Parathyroid adenoma (tissue), 2 donors: ENCODE data around the gene TPRG1L.

Source experiments
- H2AFZ ChIP-seq: fragments of 300-600 bp; sonication (generic); one replicate; pipeline ENCODE4 v1.7.0; 2017; ENCODE audit warnings: antibody characterized with exemption, mild to moderate bottlenecking
- H3K27ac ChIP-seq: fragments of 300-600 bp; sonication (generic); one replicate; pipeline ENCODE4 v1.7.0; 2017
- H3K27me3 ChIP-seq: fragments of 300-600 bp; sonication (generic); one replicate; pipeline ENCODE4 v1.7.0; 2017; ENCODE audit warnings: low read length; ENCODE audit not compliant: control insufficient read depth, insufficient read depth
- H3K36me3 ChIP-seq: fragments of 300-600 bp; sonication (generic); one replicate; pipeline ENCODE4 v1.7.0; 2017; ENCODE audit warnings: low read length; ENCODE audit not compliant: control insufficient read depth, insufficient read depth
- H3K4me1 ChIP-seq: fragments of 300-600 bp; sonication (generic); one replicate; pipeline ENCODE4 v1.7.0; 2017; ENCODE audit warnings: control low read depth
- H3K4me2 ChIP-seq: fragments of 300-600 bp; sonication (generic); one replicate; pipeline ENCODE4 v1.7.0; 2017; ENCODE audit warnings: low read length
- H3K4me3 ChIP-seq: fragments of 300-600 bp; sonication (generic); one replicate; pipeline ENCODE4 v1.7.0; 2017; ENCODE audit warnings: low read depth, low read length
- H3K79me2 ChIP-seq: fragments of 300-600 bp; sonication (generic); one replicate; pipeline ENCODE4 v1.7.0; 2017; ENCODE audit warnings: control low read depth
- H3K9ac ChIP-seq: fragments of 300-600 bp; sonication (generic); one replicate; pipeline ENCODE4 v1.7.0; 2017; ENCODE audit warnings: mild to moderate bottlenecking
- H3K9me3 ChIP-seq: fragments of 300-600 bp; sonication (generic); one replicate; pipeline ENCODE4 v1.7.0; 2017; ENCODE audit warnings: low read length; ENCODE audit not compliant: control insufficient read depth
- CTCF ChIP-seq: fragments of 300-600 bp; sonication (generic); IDR thresholded peaks from one replicate; pipeline ENCODE4 v1.7.0; 2017; ENCODE audit warnings: antibody characterized with exemption, mild to moderate bottlenecking
- donor health status: primary hyperparathyroidism.

The TPRG1L gene

GRCh38 chr1:3594706-3595377 is 30.0 kb upstream of the TPRG1L start:
- Histone ChIP-seq H3K9me3 (no peaks in the 10 kb centered on the region), H2AFZ (no peak overlapping the region), H3K4me2 (no peak overlapping the region), H3K4me3 (no peak overlapping the region), H3K79me2 (no peaks in the 10 kb centered on the region), H3K4me1 (no peaks in the 10 kb centered on the region), H3K36me3 (no peaks in the 10 kb centered on the region), H3K9ac (no peak overlapping the region), H3K27ac (no peak overlapping the region), H3K27me3 (no peaks in the 10 kb centered on the region)
- no peak for TF ChIP-seq CTCF

- H3K4me3 ChIP-seq: no peak overlapping the region
- no peak overlapping the region for H3K27ac ChIP-seq
- H3K36me3 ChIP-seq: no peaks in the 10 kb centered on the region
- no peak overlapping the region for H3K9ac ChIP-seq
- H3K9me3 ChIP-seq: no peaks in the 10 kb centered on the region
- H3K27me3 ChIP-seq: no peaks in the 10 kb centered on the region
- TF ChIP-seq CTCF: no peak
- H3K4me2 ChIP-seq: no peak overlapping the region
- H3K79me2 ChIP-seq: no peaks in the 10 kb centered on the region
- no peaks in the 10 kb centered on the region for H3K4me1 ChIP-seq
- no peak overlapping the region for H2AFZ ChIP-seq
These were observed 28.9 kb upstream of the TPRG1L start for GRCh38 chr1:3595949-3596348.

GRCh38 chr1:3596663-3597598 is 27.9 kb upstream of the TPRG1L start:
- Histone ChIP-seq H2AFZ (no peak overlapping the region), H3K4me2 (no peak overlapping the region), H3K4me1 (no peaks in the 10 kb centered on the region), H3K27ac (no peak overlapping the region), H3K27me3 (no peaks in the 10 kb centered on the region), H3K36me3 (no peaks in the 10 kb centered on the region), H3K79me2 (no peaks in the 10 kb centered on the region), H3K4me3 (no peak overlapping the region), H3K9me3 (no peaks in the 10 kb centered on the region), H3K9ac (no peak overlapping the region)
- TF ChIP-seq CTCF: no peak

GRCh38 chr1:3597599-3597964 is 27.2 kb upstream of the TPRG1L start:
- Histone ChIP-seq H3K9ac (no peak overlapping the region), H3K36me3 (no peaks in the 10 kb centered on the region), H3K9me3 (no peaks in the 10 kb centered on the region), H3K27ac (no peak overlapping the region), H3K4me3 (no peak overlapping the region), H3K27me3 (no peaks in the 10 kb centered on the region), H3K4me1 (no peaks in the 10 kb centered on the region), H3K79me2 (no peaks in the 10 kb centered on the region), H3K4me2 (no peak overlapping the region), H2AFZ (no peak overlapping the region)
- TF ChIP-seq CTCF: no peak
